CD14-positive monocyte (primary cell): Measurements from ENCODE around the gene JARID2. TPM values are rescaled to one million over a fixed set of nuclear protein-coding genes. Genes with fewer than 3 reads are reported as not detected.

ENCODE experiments used
- DNase-seq, 3 donors: peaks; one replicate each; pipeline ENCODE4 v3.0.0-alpha.2; 2011 to 2022
- H2AFZ ChIP-seq: 2 replicates; pipeline ENCODE4 v1.6.0; 2012; ENCODE audit warnings: mild to moderate bottlenecking, low read depth, low read length, inconsistent platforms; ENCODE audit not compliant: insufficient read depth, poor library complexity, severe bottlenecking
- H3K27ac ChIP-seq, 2 donors: 1 replicate in 1 of 2; 2 replicates in 1 of 2; pipeline ENCODE4 v1.5.1; 2012 to 2013; ENCODE audit warnings: low read length in 2 of 2, control low read depth in 1 of 2, inconsistent platforms in 1 of 2, low read depth in 1 of 2, mild to moderate bottlenecking in 1 of 2
- H3K27me3 ChIP-seq, 2 donors: one replicate each; pipeline versions ENCODE4 v1.6.0 to v1.6.1; 2011 to 2013; ENCODE audit warnings: low read length in 2 of 2; ENCODE audit not compliant: control insufficient read depth in 2 of 2, insufficient read depth in 2 of 2
- H3K36me3 ChIP-seq, 2 donors: replicated peaks in 1 of 2; 1 replicate in 1 of 2; 2 replicates in 1 of 2; pipeline versions ENCODE4 v1.5.1 to v1.6.1; 2012 to 2013; ENCODE audit warnings: low read length in 2 of 2, control low read depth in 1 of 2, inconsistent platforms in 1 of 2, mild to moderate bottlenecking in 1 of 2; ENCODE audit not compliant: insufficient read depth in 2 of 2, control insufficient read depth in 1 of 2
- H3K4me1 ChIP-seq, 2 donors: 1 replicate in 1 of 2; 2 replicates in 1 of 2; pipeline versions ENCODE4 v1.5.1 to v1.6.1; 2012 to 2013; ENCODE audit warnings: low read length in 2 of 2, control low read depth in 1 of 2, inconsistent platforms in 1 of 2, mild to moderate bottlenecking in 1 of 2, moderate library complexity in 1 of 2; ENCODE audit not compliant: insufficient read depth in 2 of 2, control insufficient read depth in 1 of 2
- H3K4me2 ChIP-seq: replicated peaks from 2 replicates; pipeline ENCODE3; 2012; ENCODE audit warnings: low read length, moderate library complexity, mild to moderate bottlenecking; ENCODE audit not compliant: poor library complexity, severe bottlenecking; ENCODE audit errors: extremely low read depth
- H3K4me3 ChIP-seq, 3 experiments: fragments of 200-600 bp in 1 of 3; sonication (generic) in 1 of 3; replicated peaks in 1 of 3; 1 replicate in 2 of 3; 2 replicates in 1 of 3; pipeline ENCODE4 v1.5.1; 2011 to 2013; ENCODE audit warnings: low read length in 3 of 3, mild to moderate bottlenecking in 3 of 3, control low read depth in 2 of 3, low read depth in 2 of 3, inconsistent platforms in 1 of 3, moderate library complexity in 1 of 3
- H3K79me2 ChIP-seq: 2 replicates; pipeline ENCODE4 v1.6.0; 2012; ENCODE audit warnings: mild to moderate bottlenecking, control low read depth, inconsistent platforms, low read length, moderate library complexity; ENCODE audit not compliant: insufficient read depth
- H3K9ac ChIP-seq: 2 replicates; pipeline ENCODE4 v1.6.0; 2017; ENCODE audit warnings: low read length, mild to moderate bottlenecking; ENCODE audit not compliant: insufficient read depth, poor library complexity, severe bottlenecking
- H3K9me3 ChIP-seq, 2 donors: replicated peaks in 1 of 2; 1 replicate in 1 of 2; 2 replicates in 1 of 2; pipeline versions ENCODE4 v1.5.1 to v1.6.1; 2012 to 2013; ENCODE audit warnings: low read length in 2 of 2, control low read depth in 1 of 2; ENCODE audit not compliant: control insufficient read depth in 1 of 2, insufficient read depth in 1 of 2
- H4K20me1 ChIP-seq: 2 replicates; pipeline ENCODE4 v1.6.0; 2012; ENCODE audit warnings: mild to moderate bottlenecking, low read length, control low read depth, moderate library complexity; ENCODE audit not compliant: insufficient read depth
- H3K27ac Mint-ChIP-seq, 7 donors: one replicate each; pipeline ENCODE4 v1.8.0; 2020; ENCODE audit warnings: mild to moderate bottlenecking in 7 of 7, mixed read lengths in 7 of 7, moderate library complexity in 6 of 7, inconsistent platforms in 2 of 7
- H3K27me3 Mint-ChIP-seq, 3 donors: one replicate each; pipeline ENCODE4 v1.8.0; 2021 to 2022; ENCODE audit warnings: low read depth in 3 of 3, mild to moderate bottlenecking in 3 of 3, mixed read lengths in 3 of 3, moderate library complexity in 3 of 3, inconsistent platforms in 1 of 3
- H3K36me3 Mint-ChIP-seq, 2 donors: one replicate each; pipeline ENCODE4 v1.8.0; 2020; ENCODE audit warnings: mixed read lengths in 2 of 2, inconsistent platforms in 1 of 2, mild to moderate bottlenecking in 1 of 2
- H3K4me1 Mint-ChIP-seq: one replicate; pipeline ENCODE4 v1.8.0; 2020; ENCODE audit warnings: mild to moderate bottlenecking, mixed read lengths
- H3K4me3 Mint-ChIP-seq, 2 donors: one replicate each; pipeline ENCODE4 v1.8.0; 2020; ENCODE audit warnings: mild to moderate bottlenecking in 2 of 2, mixed read lengths in 2 of 2, moderate library complexity in 1 of 2
- H3K9me3 Mint-ChIP-seq, 7 donors: one replicate each; pipeline ENCODE4 v1.8.0; 2020 to 2022; ENCODE audit warnings: mixed read lengths in 7 of 7, mild to moderate bottlenecking in 6 of 7, moderate library complexity in 6 of 7, inconsistent platforms in 2 of 7
- CTCF ChIP-seq: fragments of 200-600 bp; IDR thresholded peaks from one replicate; pipeline ENCODE4 v1.8.0; 2022; ENCODE audit warnings: antibody characterized with exemption, mild to moderate bottlenecking
- WGBS: methylation state at CpG from one replicate; pipeline ENCODE4 v1.1.5; 2013; ENCODE audit warnings: missing lambda C conversion rate; ENCODE audit not compliant: insufficient coverage; 5-methylcytosine and 5-hydroxymethylcytosine counted together
- intact Hi-C, 2 donors: fragments of 100-400 bp; cut with micrococcal nuclease; formaldehyde crosslinking; loops; one replicate each; pipeline versions ENCODE4 v1.15.0 to v1.15.1; 2023
- polyA plus RNA-seq, 3 donors: library from polyadenylated mRNA; depleted of rRNA in 1 of 3; unstranded in 2 of 3; stranded (reverse) in 1 of 3; fragments of 300-500 nt in 2 of 3; fragments of >200 nt in 1 of 3; fragmentation: Illumina TruSeq in 2 of 3; gene quantifications; 1 replicate in 2 of 3; 2 replicates in 1 of 3; pipeline ENCODE4 v1.2.3, GENCODE V29; 2012 to 2021

Gene JARID2
- polyA plus RNA-seq, 3 donors: 6.8 to 17.5 (median 12.5) TPM

- H3K9me3 ChIP-seq: no peaks in the 10 kb centered on the region
- no peaks in the 10 kb centered on the region for H3K27me3 ChIP-seq
- peaks cover 46% of the 10 kb centered on the region for H3K4me1 Mint-ChIP-seq
- peak overlapping the region in 4 of 7 donors; percentile 35 to 88 (median 63) for H3K27ac Mint-ChIP-seq
- H3K27ac ChIP-seq: peak overlapping the region in 1 of 2 donors; percentile 48
- 99% methylated on average over 16 of the region's 18 CpGs for WGBS
- H3K79me2 ChIP-seq: no peaks in the 10 kb centered on the region
- H3K9me3 Mint-ChIP-seq: peaks cover 0 to 4% (median 1%) of the 10 kb centered on the region in 7 donors
- TF ChIP-seq CTCF: no peak
- H3K36me3 ChIP-seq: no peaks in the 10 kb centered on the region
- H3K9ac ChIP-seq: no peak overlapping the region
- no peak overlapping the region for H3K4me3 Mint-ChIP-seq
- H3K4me2 ChIP-seq: no peak overlapping the region
- intact Hi-C loops: no loop called here
- H3K27me3 Mint-ChIP-seq: peaks cover 0 to 2% (median 0%) of the 10 kb centered on the region in 3 donors
- H4K20me1 ChIP-seq: no peaks in the 10 kb centered on the region
- H3K36me3 Mint-ChIP-seq: no peaks in the 10 kb centered on the region
- H3K4me3 ChIP-seq: no peak overlapping the region
- no peak for DNase-seq
- H3K4me1 ChIP-seq: peaks cover 50 to 54% of the 10 kb centered on the region in 2 donors
- no peak overlapping the region for H2AFZ ChIP-seq
Observed at GRCh38 chr6:15218401-15218800, 27.5 kb upstream of the JARID2 start.

- no peaks in the 10 kb centered on the region for H3K36me3 ChIP-seq
- no peaks in the 10 kb centered on the region for H3K27me3 ChIP-seq
- H3K79me2 ChIP-seq: no peaks in the 10 kb centered on the region
- H3K4me1 ChIP-seq: peaks cover 54 to 58% of the 10 kb centered on the region in 2 donors
- H3K9me3 ChIP-seq: no peaks in the 10 kb centered on the region
- Mint-ChIP-seq H3K4me3 (no peak overlapping the region), H3K27me3 (peaks cover 0 to 2% (median 0%) of the 10 kb centered on the region in 3 donors), H3K27ac (peak overlapping the region in 6 of 7 donors; percentile 67 to 89 (median 86)), H3K4me1 (peaks cover 49% of the 10 kb centered on the region), H3K36me3 (no peaks in the 10 kb centered on the region), H3K9me3 (peaks cover 0 to 4% (median 1%) of the 10 kb centered on the region in 7 donors)
- no peak for DNase-seq
- intact Hi-C loops: no loop called here
- no peak for TF ChIP-seq CTCF
- WGBS: no CpG with 5 or more reads among the region's 2 CpGs
- peak overlapping the region; percentile 48 to 53 for H3K27ac ChIP-seq
- peak overlapping the region; percentile 6 for H3K9ac ChIP-seq
- H2AFZ ChIP-seq: no peak overlapping the region
- no peaks in the 10 kb centered on the region for H4K20me1 ChIP-seq
- H3K4me3 ChIP-seq: no peak overlapping the region
- H3K4me2 ChIP-seq: no peak overlapping the region
Observed at GRCh38 chr6:15220062-15220461, 25.8 kb upstream of the JARID2 start.
